Measurements from ENCODE around the gene KRT17.
"Not testable (repeated sequence)": the region's sequence is repeated elsewhere in the genome, so short reads cannot be mapped to it uniquely, and the experiment has no call there.

Gene KRT17

GRCh38 chr17:41634639-41635038 lies 10.3 kb upstream of the KRT17 start:
- no peak for DNase-seq
- TF ChIP-seq POLR2A (IDR thresholded peaks at IDR 0.05; ENCODE audit: low read length): no peak
- TF ChIP-seq GATA1 (IDR thresholded peaks at IDR 0.05; ENCODE audit: low read depth, low read length): no peak

GRCh38 chr17:41633556-41634199 lies 9.3 kb upstream of the KRT17 start:
- DNase-seq: peak; percentile 43 to 71
- TF ChIP-seq GATA1 (IDR thresholded peaks at IDR 0.05; ENCODE audit: low read depth, low read length): no peak
- no peak for TF ChIP-seq POLR2A (IDR thresholded peaks at IDR 0.05; ENCODE audit: low read length)

GRCh38 chr17:41632482-41633105 lies 8.2 kb upstream of the KRT17 start:
- DNase-seq: peak in 1 of 2 experiments; percentile 29
- TF ChIP-seq POLR2A (IDR thresholded peaks at IDR 0.05; ENCODE audit: low read length): no peak
- TF ChIP-seq GATA1 (IDR thresholded peaks at IDR 0.05; ENCODE audit: low read depth, low read length): no peak

- DNase-seq: no peak
- TF ChIP-seq GATA1 (IDR thresholded peaks at IDR 0.05; ENCODE audit: low read depth, low read length) (no peak), POLR2A (IDR thresholded peaks at IDR 0.05; ENCODE audit: low read length) (no peak)
Measured at GRCh38 chr17:41631898-41632285, 7.5 kb upstream of the KRT17 start.

GRCh38 chr17:41631025-41631897 lies 6.9 kb upstream of the KRT17 start:
- no peak for TF ChIP-seq GATA1 (IDR thresholded peaks at IDR 0.05; ENCODE audit: low read depth, low read length)
- no peak for TF ChIP-seq POLR2A (IDR thresholded peaks at IDR 0.05; ENCODE audit: low read length)
- no peak for DNase-seq

- no peak for TF ChIP-seq GATA1 (IDR thresholded peaks at IDR 0.05; ENCODE audit: low read depth, low read length)
- no peak for TF ChIP-seq POLR2A (IDR thresholded peaks at IDR 0.05; ENCODE audit: low read length)
- DNase-seq: no peak
Measured at GRCh38 chr17:41629826-41630670, 5.7 kb upstream of the KRT17 start.

- no peak for TF ChIP-seq POLR2A (IDR thresholded peaks at IDR 0.05; ENCODE audit: low read length)
- no peak for TF ChIP-seq GATA1 (IDR thresholded peaks at IDR 0.05; ENCODE audit: low read depth, low read length)
- DNase-seq: no peak
Measured at GRCh38 chr17:41629316-41629715, 4.9 kb upstream of the KRT17 start.

- DNase-seq: not testable (repeated sequence)
Measured at GRCh38 chr17:41628621-41629255, 4.4 kb upstream of the KRT17 start.

GRCh38 chr17:41628073-41628370 lies 3.6 kb upstream of the KRT17 start:
- not testable (repeated sequence) for DNase-seq

GRCh38 chr17:41627316-41628072 lies 3.1 kb upstream of the KRT17 start:
- no peak for DNase-seq
- TF ChIP-seq GATA1 (IDR thresholded peaks at IDR 0.05; ENCODE audit: low read depth, low read length): no peak
- no peak for TF ChIP-seq POLR2A (IDR thresholded peaks at IDR 0.05; ENCODE audit: low read length)

- DNase-seq: not testable (repeated sequence)
Measured at GRCh38 chr17:41626914-41627295, 2.5 kb upstream of the KRT17 start.

- not testable (repeated sequence) for DNase-seq
Measured at GRCh38 chr17:41626028-41626913, 1.9 kb upstream of the KRT17 start.

Data from erythroblast (primary cell).